ENCODE data around the gene ERCC1.
A peak's percentile ranks its signal among the peaks of the same experiment; 100 is the strongest.
"Not testable (repeated sequence)": the region's sequence is repeated elsewhere in the genome, so short reads cannot be mapped to it uniquely, and the experiment has no call there.

Gene ERCC1

GRCh38 chr19:45455707-45456499, 32.2 kb upstream of the ERCC1 start:
- peak; percentile 98 for DNase-seq (ENCODE audit: low spot score)

- no peak for DNase-seq (ENCODE audit: low spot score)
These were observed 28.2 kb upstream of the ERCC1 start for GRCh38 chr19:45451850-45452387.

DNA sequence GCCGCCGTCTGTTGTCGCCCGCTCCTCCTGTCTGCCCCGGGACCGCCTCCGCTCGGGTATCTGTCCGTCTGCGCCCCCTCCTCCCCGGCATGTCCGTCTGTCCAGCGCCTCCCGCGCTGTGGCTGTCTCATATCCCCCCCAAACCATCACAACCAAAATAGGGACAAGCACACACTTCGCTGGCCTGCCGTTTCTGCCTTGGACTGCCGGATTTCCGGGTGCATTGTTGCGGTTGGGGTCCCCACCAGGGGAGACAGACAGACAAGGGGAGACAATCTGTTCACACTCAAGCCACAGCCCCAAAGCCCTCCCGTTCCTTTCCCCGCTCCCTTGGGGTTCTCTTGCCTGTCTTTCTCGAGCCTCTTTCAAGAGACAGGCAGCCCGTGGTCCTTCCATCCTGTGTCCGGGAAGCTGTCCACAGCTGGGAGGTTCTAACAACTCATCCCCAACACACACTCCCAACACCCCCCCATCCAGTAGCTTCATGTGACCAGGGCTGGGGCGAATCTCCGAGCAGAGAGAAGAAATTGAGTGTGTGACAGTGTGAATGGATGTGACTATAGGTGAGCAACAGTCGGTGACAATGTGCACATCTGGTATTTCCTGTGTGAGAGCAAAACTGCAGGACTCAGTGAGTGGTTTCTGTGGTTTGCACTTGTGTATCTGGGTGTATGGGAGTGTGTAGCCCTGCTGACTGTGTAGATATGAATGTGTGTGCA, 27.6 kb upstream of the ERCC1 start:
- peak; percentile 52 for DNase-seq (ENCODE audit: low spot score)

DNA sequence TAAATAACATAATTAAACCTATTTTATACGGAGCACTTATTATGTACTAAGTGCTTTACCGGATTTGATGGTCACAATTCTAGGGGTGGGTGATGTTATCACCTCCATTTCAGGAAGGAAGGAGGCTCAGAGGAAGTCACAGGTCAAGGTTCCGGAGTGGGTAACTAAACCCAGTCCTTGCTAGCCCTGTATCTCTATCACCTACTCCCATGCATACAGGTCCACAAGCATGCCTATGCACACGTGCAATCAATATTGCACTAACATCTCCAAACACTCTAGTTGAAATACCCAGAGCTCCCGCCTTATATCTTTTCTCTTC, 26.3 kb upstream of the ERCC1 start:
- no peak for DNase-seq (ENCODE audit: low spot score)

DNA sequence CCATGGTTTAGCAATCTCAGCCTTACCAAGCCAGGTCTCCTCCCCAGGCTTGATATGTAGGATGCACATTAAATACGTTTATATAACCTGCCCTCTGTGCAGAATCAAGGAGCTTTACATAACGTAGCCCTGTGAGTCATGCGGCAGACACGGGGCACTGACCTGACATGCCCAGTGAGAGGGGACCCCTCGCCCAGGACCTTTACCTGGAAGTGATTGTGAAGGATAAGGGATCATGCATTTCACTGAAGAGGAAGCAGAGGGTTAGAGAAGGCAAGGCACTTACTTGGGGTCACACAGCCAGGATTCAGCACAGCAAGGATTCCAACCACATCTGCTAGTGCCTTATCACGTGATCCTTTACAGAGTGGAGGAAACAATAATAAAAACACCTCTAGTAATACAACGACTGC, 25.2 kb upstream of the ERCC1 start:
- DNase-seq (ENCODE audit: low spot score) = no peak

DNA sequence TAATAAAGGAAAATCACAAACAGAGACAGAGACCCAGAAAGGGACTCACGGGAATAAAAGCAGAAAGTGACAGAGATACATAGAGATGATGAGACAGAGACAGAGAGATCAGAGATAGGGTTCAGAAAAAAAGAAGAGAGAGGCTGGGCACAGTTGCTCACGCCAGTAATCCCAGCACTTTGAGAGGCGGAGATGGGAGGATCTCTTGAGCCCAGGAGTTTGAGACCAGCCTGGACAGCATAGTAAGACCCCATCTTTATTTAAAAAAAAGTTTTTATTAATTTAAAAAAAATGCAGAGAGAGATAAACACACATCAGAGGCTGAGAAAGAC, 24.7 kb upstream of the ERCC1 start:
- DNase-seq (ENCODE audit: low spot score) = no peak

GRCh38 chr19:45446944-45447343, 23.2 kb upstream of the ERCC1 start:
- DNase-seq (ENCODE audit: low spot score) = no peak

DNA sequence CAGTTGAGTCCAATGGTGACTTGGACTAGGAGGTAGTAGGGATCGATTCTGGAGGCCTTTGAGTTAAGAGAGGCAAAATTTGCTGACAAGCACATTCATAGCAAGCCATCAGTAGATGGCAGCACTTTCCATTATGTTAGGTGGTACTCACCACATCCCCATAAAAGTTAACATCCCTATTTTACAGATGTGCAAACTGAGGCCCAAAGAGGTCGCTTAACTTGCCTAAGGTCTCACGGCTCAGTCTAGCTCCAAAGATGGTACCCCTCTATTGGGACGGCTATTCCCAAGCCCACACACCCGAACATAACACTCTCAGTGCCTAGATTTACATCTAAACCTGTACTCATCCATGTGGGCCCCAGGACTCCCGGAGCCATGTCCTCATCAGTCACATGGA, 22.6 kb upstream of the ERCC1 start:
- DNase-seq (ENCODE audit: low spot score) = peak; percentile 73

DNA sequence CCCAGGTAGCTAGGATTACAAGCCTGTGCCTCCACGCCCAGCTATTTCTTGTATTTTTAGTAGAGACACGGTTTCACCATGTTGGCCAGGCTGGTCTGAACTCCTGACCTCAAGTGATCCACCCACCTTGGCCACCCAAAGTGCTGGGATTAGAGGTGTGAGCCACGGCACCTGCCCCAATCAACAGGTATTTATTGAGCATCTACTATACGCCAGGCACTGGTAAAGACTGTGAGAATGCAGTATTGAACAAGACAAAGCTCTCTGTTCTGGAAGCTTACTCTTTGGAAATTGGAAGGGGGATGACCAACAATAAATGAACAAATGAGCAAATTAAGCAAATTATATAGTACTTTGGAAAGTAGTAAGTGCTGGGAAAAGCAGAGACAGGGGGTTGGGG, 21.4 kb upstream of the ERCC1 start:
- DNase-seq (ENCODE audit: low spot score) = no peak

GRCh38 chr19:45444318-45445041, 20.8 kb upstream of the ERCC1 start:
- DNase-seq (ENCODE audit: low spot score) = peak; percentile 89

DNA sequence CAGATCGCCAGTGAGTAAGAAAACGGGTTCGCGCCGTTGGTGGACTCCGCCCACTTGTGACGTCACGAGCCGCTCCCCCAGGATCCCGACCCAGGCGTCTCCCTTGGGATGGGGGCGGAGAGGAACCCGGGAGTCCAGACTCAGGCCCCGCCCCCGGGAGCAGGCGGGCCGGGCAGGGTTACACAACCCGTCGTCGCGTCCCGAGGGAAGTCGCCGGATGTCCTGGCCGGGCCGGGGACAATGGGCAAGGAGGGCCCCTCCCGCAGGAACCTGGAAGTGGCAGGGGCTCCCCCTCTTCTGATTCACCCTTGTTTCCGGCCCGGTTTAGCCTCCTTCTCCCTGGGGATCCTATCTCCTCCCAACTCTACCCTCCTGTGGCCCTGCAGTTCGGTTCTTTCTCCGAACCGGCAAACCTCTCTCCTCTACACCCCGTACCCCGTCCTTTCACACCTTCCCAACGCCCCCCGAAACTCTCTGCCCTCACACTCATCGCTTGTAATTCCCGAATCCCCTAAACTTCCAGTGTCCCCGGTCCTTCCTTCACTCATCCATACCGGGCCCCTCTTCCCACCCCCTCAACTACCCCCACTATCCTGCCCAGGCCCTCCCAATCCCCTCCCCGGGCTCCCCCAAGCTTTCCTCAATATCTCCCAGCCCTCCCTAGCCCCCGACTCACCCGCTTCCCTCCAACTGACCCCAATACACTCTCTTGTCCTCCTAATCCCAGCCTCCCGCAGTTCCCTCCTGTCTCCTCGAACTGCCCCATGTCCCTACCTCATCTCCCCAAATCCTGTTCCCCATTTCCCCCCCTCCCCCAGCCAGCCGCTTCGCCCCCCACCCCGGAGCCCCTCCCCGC, 20.0 kb upstream of the ERCC1 start:
- DNase-seq (ENCODE audit: low spot score) = peak; percentile 97

GRCh38 chr19:45442778-45443461, 19.2 kb upstream of the ERCC1 start:
- DNase-seq (ENCODE audit: low spot score) = peak; percentile 87

DNA sequence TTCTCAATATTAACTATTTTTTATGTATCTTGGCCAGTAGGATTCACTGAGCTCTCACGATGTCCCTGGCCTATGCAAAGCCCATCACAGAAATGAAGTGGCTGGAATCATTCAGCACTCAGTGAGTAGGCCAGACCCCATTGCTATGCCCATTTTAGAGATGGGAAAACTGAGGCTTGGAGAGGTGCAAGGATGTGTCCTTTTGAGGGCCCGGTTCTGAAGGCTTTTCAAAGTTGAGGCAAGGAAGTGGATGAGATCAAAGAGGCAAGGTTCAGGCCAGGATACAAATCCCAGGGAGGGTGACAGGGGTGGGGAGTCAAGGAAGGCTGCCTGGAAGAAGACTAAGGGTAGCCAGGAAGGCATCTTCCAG, 18.7 kb upstream of the ERCC1 start:
- no peak for DNase-seq (ENCODE audit: low spot score)

DNA sequence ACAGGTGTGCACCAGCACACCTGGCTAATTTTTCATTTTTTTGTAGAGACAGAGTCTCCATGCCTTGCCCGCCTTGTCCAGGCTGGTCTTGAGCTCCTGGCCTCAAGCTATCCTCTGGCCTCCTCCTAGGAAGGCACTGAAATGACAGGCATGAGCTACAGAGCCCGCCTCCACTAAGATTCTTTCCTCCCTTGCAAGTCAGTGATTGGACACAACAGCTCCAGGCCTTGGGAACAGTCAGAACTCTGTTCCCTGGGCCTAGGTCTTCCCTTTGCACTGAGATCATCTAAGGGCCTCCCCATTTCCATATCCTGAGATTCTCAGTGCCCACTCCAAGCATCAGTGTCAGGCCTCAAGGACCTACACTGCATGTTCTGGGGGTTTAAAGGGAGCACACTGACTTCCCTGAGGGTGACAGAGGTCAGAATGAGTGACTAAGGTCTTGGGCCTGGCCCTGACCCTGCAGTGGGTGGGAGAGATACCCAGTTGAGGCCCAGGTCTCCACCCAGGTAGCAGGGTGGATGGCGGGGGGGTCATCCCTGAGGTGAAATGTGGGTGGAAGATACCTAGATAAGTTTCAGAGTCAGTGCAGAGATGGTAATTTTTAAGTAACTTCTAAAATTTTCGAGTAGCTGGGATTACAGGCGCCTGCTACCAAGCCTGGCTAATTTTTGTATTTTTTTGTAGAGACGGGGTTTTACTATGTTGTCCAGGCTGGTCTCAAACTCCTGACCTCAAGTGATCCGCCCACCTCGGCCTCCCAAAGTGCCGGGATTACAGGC, 17.3 kb upstream of the ERCC1 start:
- peak; percentile 68 for DNase-seq (ENCODE audit: low spot score)

DNA sequence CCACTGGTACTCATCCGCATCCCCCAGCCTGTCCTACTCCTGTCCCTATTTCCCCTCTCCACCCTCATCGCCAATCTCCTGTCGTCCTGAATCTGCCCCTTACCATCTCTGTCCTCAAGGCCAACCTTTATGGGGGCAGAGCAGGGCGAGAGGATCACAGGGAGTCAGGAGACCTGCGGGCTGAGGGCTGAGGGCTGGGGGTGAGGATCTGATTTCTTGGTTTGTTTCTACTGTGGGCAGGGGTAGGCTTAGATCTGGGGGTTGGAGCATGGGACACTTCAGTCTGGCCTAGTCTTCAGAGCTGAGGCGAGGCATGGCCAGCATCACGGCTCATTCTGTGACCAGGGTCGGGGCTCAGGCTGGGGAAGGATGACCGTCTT, 16.5 kb upstream of the ERCC1 start:
- no peak for DNase-seq (ENCODE audit: low spot score)

GRCh38 chr19:45439569-45440258, 16.0 kb upstream of the ERCC1 start:
- peak; percentile 92 for DNase-seq (ENCODE audit: low spot score)

GRCh38 chr19:45439190-45439568, 15.5 kb upstream of the ERCC1 start:
- no peak for DNase-seq (ENCODE audit: low spot score)

DNA sequence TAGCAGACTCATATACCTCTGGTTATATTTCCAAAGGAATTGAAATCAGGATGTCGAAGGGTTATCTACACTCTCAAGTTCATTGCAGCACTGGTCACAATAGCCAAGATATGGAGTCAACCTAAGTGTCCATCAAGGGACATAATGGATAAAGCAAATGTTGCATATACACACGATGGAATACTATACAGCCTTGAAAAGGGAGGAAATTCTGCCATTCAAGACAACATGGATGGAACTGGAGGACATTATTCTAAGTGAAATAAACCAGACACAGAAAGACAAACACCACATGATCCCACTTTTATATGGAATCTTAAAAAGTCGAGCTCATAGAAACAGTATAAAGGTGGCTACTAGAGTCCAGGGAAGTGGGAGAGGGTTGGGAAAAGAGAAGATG, 13.6 kb upstream of the ERCC1 start:
- DNase-seq (ENCODE audit: low spot score) = no peak

- not testable (repeated sequence) for DNase-seq (ENCODE audit: low spot score)
These were observed 8.8 kb upstream of the ERCC1 start for GRCh38 chr19:45432543-45432942.

DNA sequence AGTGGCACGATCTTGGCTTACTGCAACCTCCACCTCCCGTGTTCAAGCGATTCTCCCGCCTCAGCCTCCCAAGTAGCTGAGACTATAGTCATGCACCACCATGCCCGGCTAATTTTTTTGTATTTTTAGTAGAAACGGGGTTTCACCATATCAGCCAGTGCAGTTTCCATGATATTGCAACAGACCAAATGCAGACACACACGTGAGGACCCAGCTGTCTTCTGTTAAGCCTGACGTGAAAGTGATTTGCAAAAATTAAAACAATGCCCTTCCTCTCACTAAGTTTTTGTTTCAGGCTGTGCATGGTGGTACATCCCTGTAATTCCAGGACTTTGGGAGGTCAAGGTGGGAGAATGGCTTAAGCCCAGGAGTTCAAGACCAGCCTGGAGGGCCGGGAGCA, 7.3 kb upstream of the ERCC1 start:
- DNase-seq (ENCODE audit: low spot score) = not testable (repeated sequence)
